ENCODE results near the gene ARHGAP35. TPM values are rescaled to one million over a fixed set of nuclear protein-coding genes. Genes with fewer than 3 reads are reported as not detected.
"Not testable (repeated sequence)": the region's sequence is repeated elsewhere in the genome, so short reads cannot be mapped to it uniquely, and the experiment has no call there.

The ARHGAP35 gene
- total and polyA plus RNA-seq, 2 donors = 8.8 to 9.0 TPM

- peak; percentile 93 to 100 (median 98) for DNase-seq (ENCODE audit: low read depth in 6 of 9, low spot score in 9 of 9)
- under 1% methylated on average over 53 of the region's 53 CpGs for WGBS
- peaks cover 0 to 9% of the 10 kb centered on the region in 2 donors for H3K9me3 ChIP-seq (ENCODE audit: control insufficient read depth in 2 of 2, insufficient read depth in 1 of 2, low read length in 1 of 2)
Measured at GRCh38 chr19:46850228-46851203, 10.3 kb upstream of the ARHGAP35 start, which contains the start of gene AP2S1. Gene AP2S1 (minus strand): TSS chr19:46850846. CDS start chr19:46850766, 80 bp downstream.

GRCh38 chr19:46852830-46853229 is 8.0 kb upstream of the ARHGAP35 start:
- DNase-seq (ENCODE audit: low read depth in 6 of 9, low spot score in 9 of 9) = no peak
- WGBS = 93% methylated on average over 1 of the region's 1 CpG
- H3K4me3 ChIP-seq (ENCODE audit: low read length in 2 of 2) = no peak overlapping the region
- H3K9me3 ChIP-seq (ENCODE audit: control insufficient read depth in 2 of 2, insufficient read depth in 1 of 2, low read length in 1 of 2) = peaks cover 0 to 14% of the 10 kb centered on the region in 2 donors
- H3K36me3 ChIP-seq (ENCODE audit: control insufficient read depth in 2 of 2, insufficient read depth in 2 of 2, low read length in 1 of 2) = no peaks in the 10 kb centered on the region
- H3K27ac ChIP-seq (ENCODE audit: low read depth in 1 of 2, low read length in 1 of 2) = no peak overlapping the region
- peaks cover 0 to 2% of the 10 kb centered on the region in 2 donors for H3K27me3 ChIP-seq (ENCODE audit: control insufficient read depth in 2 of 2, insufficient read depth in 1 of 2, low read length in 1 of 2)
- peaks cover 17 to 26% of the 10 kb centered on the region in 2 donors for H3K4me1 ChIP-seq (ENCODE audit: control insufficient read depth in 2 of 2, insufficient read depth in 2 of 2, low read length in 2 of 2)

More at GRCh38 chr19:46850228-46851203, 10.3 kb upstream of the ARHGAP35 start, which contains the start of gene AP2S1:
- Histone ChIP-seq H3K27ac (ENCODE audit: low read depth in 1 of 2, low read length in 1 of 2) (peak within 1 kb of the TSS; percentile 78 to 89), H3K36me3 (ENCODE audit: control insufficient read depth in 2 of 2, insufficient read depth in 2 of 2, low read length in 1 of 2) (peaks cover 0 to 3% of the 10 kb centered on the region in 2 donors), H3K27me3 (ENCODE audit: control insufficient read depth in 2 of 2, insufficient read depth in 1 of 2, low read length in 1 of 2) (peaks cover 0 to 2% of the 10 kb centered on the region in 2 donors), H3K4me1 (ENCODE audit: control insufficient read depth in 2 of 2, insufficient read depth in 2 of 2, low read length in 2 of 2) (peaks cover 10 to 14% of the 10 kb centered on the region in 2 donors), H3K4me3 (ENCODE audit: low read length in 2 of 2) (peak within 1 kb of the TSS; percentile 86 to 93)

GRCh38 chr19:46854698-46855097 is 6.1 kb upstream of the ARHGAP35 start:
- not testable (repeated sequence) for H3K4me3 ChIP-seq (ENCODE audit: low read length in 2 of 2); H3K36me3 ChIP-seq (ENCODE audit: control insufficient read depth in 2 of 2, insufficient read depth in 2 of 2, low read length in 1 of 2); DNase-seq (ENCODE audit: low read depth in 6 of 9, low spot score in 9 of 9); H3K27ac ChIP-seq (ENCODE audit: low read depth in 1 of 2, low read length in 1 of 2); H3K27me3 ChIP-seq (ENCODE audit: control insufficient read depth in 2 of 2, insufficient read depth in 1 of 2, low read length in 1 of 2)
- peaks cover 11 to 21% of the 10 kb centered on the region in 2 donors for H3K4me1 ChIP-seq (ENCODE audit: control insufficient read depth in 2 of 2, insufficient read depth in 2 of 2, low read length in 2 of 2)
- WGBS = 88% methylated on average over 13 of the region's 13 CpGs
- H3K9me3 ChIP-seq (ENCODE audit: control insufficient read depth in 2 of 2, insufficient read depth in 1 of 2, low read length in 1 of 2) = peaks cover 0 to 14% of the 10 kb centered on the region in 2 donors

- Histone ChIP-seq H3K36me3 (ENCODE audit: control insufficient read depth in 2 of 2, insufficient read depth in 2 of 2, low read length in 1 of 2) (no peaks in the 10 kb centered on the region), H3K27me3 (ENCODE audit: control insufficient read depth in 2 of 2, insufficient read depth in 1 of 2, low read length in 1 of 2) (peaks cover 0 to 2% of the 10 kb centered on the region in 2 donors), H3K9me3 (ENCODE audit: control insufficient read depth in 2 of 2, insufficient read depth in 1 of 2, low read length in 1 of 2) (peaks cover 0 to 12% of the 10 kb centered on the region in 2 donors), H3K27ac (ENCODE audit: low read depth in 1 of 2, low read length in 1 of 2) (peak overlapping the region; percentile 26 to 54), H3K4me3 (ENCODE audit: low read length in 2 of 2) (peak overlapping the region; percentile 31 to 44), H3K4me1 (ENCODE audit: control insufficient read depth in 2 of 2, insufficient read depth in 2 of 2, low read length in 2 of 2) (peaks cover 7 to 17% of the 10 kb centered on the region in 2 donors)
- peak; percentile 70 to 96 (median 89) for DNase-seq (ENCODE audit: low read depth in 6 of 9, low spot score in 9 of 9)
- 13% methylated on average over 41 of the region's 41 CpGs for WGBS
Measured at GRCh38 chr19:46856062-46857022, 4.5 kb upstream of the ARHGAP35 start.

GRCh38 chr19:46859637-46860124 is 1.1 kb upstream of the ARHGAP35 start:
- H3K27me3 ChIP-seq (ENCODE audit: control insufficient read depth in 2 of 2, insufficient read depth in 1 of 2, low read length in 1 of 2) = peaks cover 0 to 2% of the 10 kb centered on the region in 2 donors
- whole genome bisulfite sequencing = 22% methylated on average over 18 of the region's 18 CpGs
- H3K9me3 ChIP-seq (ENCODE audit: control insufficient read depth in 2 of 2, insufficient read depth in 1 of 2, low read length in 1 of 2) = peaks cover 0 to 12% of the 10 kb centered on the region in 2 donors
- no peaks in the 10 kb centered on the region for H3K36me3 ChIP-seq (ENCODE audit: control insufficient read depth in 2 of 2, insufficient read depth in 2 of 2, low read length in 1 of 2)
- DNase-seq (ENCODE audit: low read depth in 6 of 9, low spot score in 9 of 9) = no peak
- H3K4me1 ChIP-seq (ENCODE audit: control insufficient read depth in 2 of 2, insufficient read depth in 2 of 2, low read length in 2 of 2) = peaks cover 22 to 45% of the 10 kb centered on the region in 2 donors
- peak overlapping the region; percentile 16 to 64 for H3K4me3 ChIP-seq (ENCODE audit: low read length in 2 of 2)
- peak overlapping the region; percentile 48 to 100 for H3K27ac ChIP-seq (ENCODE audit: low read depth in 1 of 2, low read length in 1 of 2)

- peak overlapping the region; percentile 98 to 100 for H3K27ac ChIP-seq (ENCODE audit: low read depth in 1 of 2, low read length in 1 of 2)
- WGBS = under 1% methylated on average over 89 of the region's 89 CpGs
- H3K9me3 ChIP-seq (ENCODE audit: control insufficient read depth in 2 of 2, insufficient read depth in 1 of 2, low read length in 1 of 2) = peaks cover 0 to 10% of the 10 kb centered on the region in 2 donors
- H3K4me1 ChIP-seq (ENCODE audit: control insufficient read depth in 2 of 2, insufficient read depth in 2 of 2, low read length in 2 of 2) = peaks cover 22 to 47% of the 10 kb centered on the region in 2 donors
- peak overlapping the region; percentile 64 to 76 for H3K4me3 ChIP-seq (ENCODE audit: low read length in 2 of 2)
- peak; percentile 90 to 98 (median 94) for DNase-seq (ENCODE audit: low read depth in 6 of 9, low spot score in 9 of 9)
- H3K27me3 ChIP-seq (ENCODE audit: control insufficient read depth in 2 of 2, insufficient read depth in 1 of 2, low read length in 1 of 2) = peaks cover 0 to under 1% of the 10 kb centered on the region in 2 donors
- no peaks in the 10 kb centered on the region for H3K36me3 ChIP-seq (ENCODE audit: control insufficient read depth in 2 of 2, insufficient read depth in 2 of 2, low read length in 1 of 2)
Measured at GRCh38 chr19:46860125-46860845, 512 bp upstream of the ARHGAP35 start.

- H3K4me1 ChIP-seq (ENCODE audit: control insufficient read depth in 2 of 2, insufficient read depth in 2 of 2, low read length in 2 of 2) = peaks cover 15 to 42% of the 10 kb centered on the region in 2 donors
- peak in 1 of 9 donors; percentile 36 for DNase-seq (ENCODE audit: low read depth in 6 of 9, low spot score in 9 of 9)
- peak overlapping the region; percentile 18 to 42 for H3K27ac ChIP-seq (ENCODE audit: low read depth in 1 of 2, low read length in 1 of 2)
- peak overlapping the region; percentile 76 for H3K4me3 ChIP-seq (ENCODE audit: low read length in 2 of 2)
- no peaks in the 10 kb centered on the region for H3K27me3 ChIP-seq (ENCODE audit: control insufficient read depth in 2 of 2, insufficient read depth in 1 of 2, low read length in 1 of 2)
- 1% methylated on average over 19 of the region's 19 CpGs for WGBS
- H3K9me3 ChIP-seq (ENCODE audit: control insufficient read depth in 2 of 2, insufficient read depth in 1 of 2, low read length in 1 of 2) = peaks cover 0 to 3% of the 10 kb centered on the region in 2 donors
- H3K36me3 ChIP-seq (ENCODE audit: control insufficient read depth in 2 of 2, insufficient read depth in 2 of 2, low read length in 1 of 2) = no peaks in the 10 kb centered on the region
Measured at GRCh38 chr19:46861691-46862502, 1.1 kb downstream of the ARHGAP35 start.
